GM23248 (cell line): ENCODE measurements around the gene AP2M1. TPM values are rescaled to one million over a fixed set of nuclear protein-coding genes. Genes with fewer than 3 reads are reported as not detected.
A peak's percentile ranks its signal among the peaks of the same experiment; 100 is the strongest.

Experiments
- DNase-seq: peaks from one replicate; pipeline ENCODE4 v3.0.0-alpha.2; 2015
- H2AFZ ChIP-seq: fragments of 200-600 bp; sonication (generic); 2 replicates; pipeline ENCODE4 v1.6.1; 2016; ENCODE audit warnings: antibody characterized with exemption
- H3F3A ChIP-seq: fragments of 200-600 bp; sonication (generic); 2 replicates; pipeline ENCODE4 v1.6.1; 2016; ENCODE audit warnings: mild to moderate bottlenecking, antibody characterized with exemption, mixed run types; ENCODE audit not compliant: insufficient read depth
- H3K27ac ChIP-seq: fragments of 200-600 bp; sonication (generic); 2 replicates; pipeline ENCODE4 v1.5.1; 2016; ENCODE audit warnings: mild to moderate bottlenecking
- H3K27me3 ChIP-seq: fragments of 200-600 bp; sonication (generic); replicated peaks from 2 replicates; pipeline ENCODE4 v1.6.1; 2016; ENCODE audit warnings: mild to moderate bottlenecking; ENCODE audit not compliant: insufficient read depth
- H3K36me3 ChIP-seq: fragments of 200-600 bp; sonication (generic); 2 replicates; pipeline ENCODE4 v1.6.1; 2016; ENCODE audit warnings: low read depth, mild to moderate bottlenecking
- H3K4me1 ChIP-seq: fragments of 200-600 bp; sonication (generic); 2 replicates; pipeline ENCODE4 v1.6.1; 2016; ENCODE audit warnings: mild to moderate bottlenecking; ENCODE audit not compliant: insufficient read depth
- H3K4me2 ChIP-seq: fragments of 200-600 bp; sonication (generic); one replicate; pipeline ENCODE4 v1.6.1; 2016; ENCODE audit warnings: mild to moderate bottlenecking; ENCODE audit not compliant: unreplicated experiment
- H3K4me3 ChIP-seq: fragments of 200-600 bp; sonication (generic); 2 replicates; pipeline ENCODE4 v1.5.1; 2016; ENCODE audit warnings: mild to moderate bottlenecking
- H3K79me2 ChIP-seq: fragments of 200-600 bp; sonication (generic); 2 replicates; pipeline ENCODE4 v1.6.1; 2016; ENCODE audit warnings: mild to moderate bottlenecking; ENCODE audit not compliant: insufficient read depth
- H3K9ac ChIP-seq: fragments of 200-600 bp; sonication (generic); 2 replicates; pipeline ENCODE4 v1.6.1; 2016; ENCODE audit warnings: mild to moderate bottlenecking
- H3K9me2 ChIP-seq: fragments of 200-600 bp; sonication (generic); 2 replicates; pipeline ENCODE4 v1.6.1; 2016; ENCODE audit warnings: mixed run types, mild to moderate bottlenecking, moderate library complexity; ENCODE audit not compliant: insufficient read depth
- H3K9me3 ChIP-seq: fragments of 200-600 bp; sonication (generic); one replicate; pipeline ENCODE4 v1.6.1; 2017; ENCODE audit warnings: low read depth
- H4K20me1 ChIP-seq: fragments of 200-600 bp; sonication (generic); 2 replicates; pipeline ENCODE4 v1.6.0; 2016; ENCODE audit not compliant: insufficient read depth
- EZH2 ChIP-seq: fragments of 200-600 bp; sonication (generic); IDR thresholded peaks from 2 replicates; pipeline ENCODE4 v1.6.1; 2018; ENCODE audit warnings: antibody characterized with exemption, mild to moderate bottlenecking; ENCODE audit not compliant: insufficient read depth, poor library complexity, severe bottlenecking
- EZH2phosphoT487 ChIP-seq: fragments of 200-600 bp; sonication (generic); IDR thresholded peaks from 2 replicates; pipeline ENCODE4 v1.6.1; 2018; ENCODE audit warnings: antibody characterized with exemption, moderate library complexity, mild to moderate bottlenecking, low read depth; ENCODE audit not compliant: insufficient read depth
- WGBS, 2 experiments: methylation state at CpG; one replicate each; pipeline ENCODE4 v1.1.6; 2015 to 2017; ENCODE audit warnings: low lambda C conversion rate in 2 of 2, low coverage in 1 of 2; ENCODE audit errors: missing lambda C conversion rate in 2 of 2; 5-methylcytosine and 5-hydroxymethylcytosine counted together
- in situ Hi-C: fragments of 300-500 bp; cut with MboI; formaldehyde crosslinking; loops from 2 replicates; pipeline ENCODE4 v1.15.0; 2020
- polyA plus RNA-seq: library from polyadenylated mRNA; unstranded; fragments of >200 nt; fragmentation: Nextera tagmentation; extraction: Ambion mirVana; gene quantifications from 2 replicates; pipeline ENCODE4 v1.2.1, GENCODE V29; 2016
- total RNA-seq: library from RNA; depleted of rRNA; stranded (reverse); fragments of >200 nt; shearing (Covaris generic); gene quantifications from 2 replicates; pipeline ENCODE4 v1.2.3, GENCODE V29; 2014

Gene AP2M1
- total and polyA plus RNA-seq, 2 experiments from 2014 or later = 951 to 1,073 TPM

GRCh38 chr3:184165543-184165942, 9.1 kb upstream of the AP2M1 start:
- Histone ChIP-seq H3K4me2 (no peak overlapping the region), H2AFZ (no peak overlapping the region), H3K4me1 (peaks cover 46% of the 10 kb centered on the region), H3K27me3 (no peaks in the 10 kb centered on the region), H3K9me3 (no peaks in the 10 kb centered on the region), H3K9ac (no peak overlapping the region), H3F3A (peaks cover 49% of the 10 kb centered on the region), H3K79me2 (peaks cover 88% of the 10 kb centered on the region), H3K36me3 (peaks cover 33% of the 10 kb centered on the region), H3K27ac (no peak overlapping the region), H3K9me2 (no peaks in the 10 kb centered on the region), H3K4me3 (no peak overlapping the region), H4K20me1 (no peaks in the 10 kb centered on the region)
- in situ Hi-C loops = no loop called here
- no peak for DNase-seq
- 84 to 86% methylated on average over 3 of the region's 3 CpGs for WGBS, 2 experiments
- TF ChIP-seq EZH2phosphoT487 (no peak), EZH2 (no peak)

- H2AFZ ChIP-seq = no peak overlapping the region
- 0 out of 2 replicates have a peak overlapping the region, but pooled peaks have one; percentile 91 for H3K27ac ChIP-seq
- no peaks in the 10 kb centered on the region for H3K27me3 ChIP-seq
- no peak overlapping the region for H3K4me2 ChIP-seq
- H3K79me2 ChIP-seq = peaks cover 88% of the 10 kb centered on the region
- no peak overlapping the region for H3K9ac ChIP-seq
- no peak for DNase-seq
- H4K20me1 ChIP-seq = no peaks in the 10 kb centered on the region
- in situ Hi-C loops = no loop called here
- TF ChIP-seq EZH2phosphoT487 (no peak), EZH2 (no peak)
- 91 to 93% methylated on average over 5 to 6 of the region's 6 CpGs for WGBS, 2 experiments
- H3K36me3 ChIP-seq = peaks cover 33% of the 10 kb centered on the region
- no peaks in the 10 kb centered on the region for H3K9me2 ChIP-seq
- peaks cover 55% of the 10 kb centered on the region for H3F3A ChIP-seq
- H3K9me3 ChIP-seq = no peaks in the 10 kb centered on the region
- peaks cover 41% of the 10 kb centered on the region for H3K4me1 ChIP-seq
- H3K4me3 ChIP-seq = no peak overlapping the region
These were observed 8.0 kb upstream of the AP2M1 start for GRCh38 chr3:184166671-184167070.

GRCh38 chr3:184167786-184168185, 6.9 kb upstream of the AP2M1 start:
- H3K36me3 ChIP-seq = peaks cover 39% of the 10 kb centered on the region
- H3K9ac ChIP-seq = peak overlapping the region; percentile 51
- H3K27ac ChIP-seq = peak overlapping the region; percentile 91
- H3K4me1 ChIP-seq = peaks cover 39% of the 10 kb centered on the region
- H3F3A ChIP-seq = peaks cover 58% of the 10 kb centered on the region
- in situ Hi-C loops = no loop called here
- H3K27me3 ChIP-seq = no peaks in the 10 kb centered on the region
- no peak overlapping the region for H3K4me2 ChIP-seq
- no peak for TF ChIP-seq EZH2
- TF ChIP-seq EZH2phosphoT487 = no peak
- no peaks in the 10 kb centered on the region for H3K9me3 ChIP-seq
- no peaks in the 10 kb centered on the region for H3K9me2 ChIP-seq
- no peak for DNase-seq
- no peaks in the 10 kb centered on the region for H4K20me1 ChIP-seq
- H3K4me3 ChIP-seq = no peak overlapping the region
- H3K79me2 ChIP-seq = peaks cover 83% of the 10 kb centered on the region
- no peak overlapping the region for H2AFZ ChIP-seq
- 93 to 96% methylated on average over 8 of the region's 8 CpGs for WGBS, 2 experiments

GRCh38 chr3:184168363-184169120, 6.1 kb upstream of the AP2M1 start:
- no peak overlapping the region for H2AFZ ChIP-seq
- H3K9ac ChIP-seq = peak overlapping the region; percentile 51
- peaks cover 39% of the 10 kb centered on the region for H3K36me3 ChIP-seq
- H3K4me2 ChIP-seq = peak overlapping the region; percentile 66
- no peak overlapping the region for H3K4me3 ChIP-seq
- peak overlapping the region; percentile 91 for H3K27ac ChIP-seq
- 44 to 54% methylated on average over 9 of the region's 9 CpGs for WGBS, 2 experiments
- peaks cover 75% of the 10 kb centered on the region for H3K79me2 ChIP-seq
- H3K27me3 ChIP-seq = no peaks in the 10 kb centered on the region
- in situ Hi-C loops = no loop called here
- no peaks in the 10 kb centered on the region for H3K9me3 ChIP-seq
- TF ChIP-seq EZH2phosphoT487 (no peak), EZH2 (no peak)
- peak; percentile 90 for DNase-seq
- H3F3A ChIP-seq = peaks cover 64% of the 10 kb centered on the region
- H3K4me1 ChIP-seq = peaks cover 43% of the 10 kb centered on the region
- no peaks in the 10 kb centered on the region for H3K9me2 ChIP-seq
- no peaks in the 10 kb centered on the region for H4K20me1 ChIP-seq
